ENCODE data around the gene ARHGAP33. TPM values are rescaled to one million over a fixed set of nuclear protein-coding genes. Genes with fewer than 3 reads are reported as not detected.

The ARHGAP33 gene
- total and polyA plus RNA-seq, 5 donors from 2014 or later = 0.40 to 46.7 TPM; not detected in 3

GRCh38 chr19:35741203-35741515 lies 34.2 kb upstream of the ARHGAP33 start:
- H3K36me3 Mint-ChIP-seq = peaks cover 8% of the 10 kb centered on the region

GRCh38 chr19:35742121-35742724 lies 33.1 kb upstream of the ARHGAP33 start, which contains the start of gene IGFLR1:
IGFLR1 (minus strand) TSS chr19:35742452; CDS start chr19:35741180, 1,272 bp downstream.
- Mint-ChIP-seq H3K36me3 (peaks cover 8% of the 10 kb centered on the region), H3K4me3 (peak within 1 kb of the TSS; percentile 91 to 100 (median 94)), H3K9me3 (no peaks in the 10 kb centered on the region), H3K27me3 (peaks cover 12% of the 10 kb centered on the region), H3K4me1 (peaks cover 0 to 69% (median 38%) of the 10 kb centered on the region in 4 donors), H3K27ac (peak within 1 kb of the TSS; percentile 99 to 100 (median 100))
- Histone ChIP-seq H3K4me1 (ENCODE audit: control insufficient read depth, insufficient read depth, low read length, poor library complexity, severe bottlenecking) (peaks cover 75% of the 10 kb centered on the region), H3K27me3 (ENCODE audit: control insufficient read depth, insufficient read depth, low read length) (no peaks in the 10 kb centered on the region), H3K9me3 (ENCODE audit: control insufficient read depth in 2 of 2, low read length in 2 of 2) (no peaks in the 10 kb centered on the region), H3K27ac (ENCODE audit: insufficient read depth, low read length, poor library complexity, severe bottlenecking) (peak within 1 kb of the TSS; percentile 100), H3K4me3 (ENCODE audit: low read depth, low read length) (peak within 1 kb of the TSS; percentile 90), H3K36me3 (ENCODE audit: control insufficient read depth, insufficient read depth, low read length) (peaks cover 13% of the 10 kb centered on the region)
- DNase-seq (peak; percentile 46 to 87 (median 72)), ATAC-seq (ENCODE audit: low read depth in 2 of 2) (no peak)

More at GRCh38 chr19:35741203-35741515, 34.2 kb upstream of the ARHGAP33 start:
- Histone ChIP-seq H3K4me1 (ENCODE audit: control insufficient read depth, insufficient read depth, low read length, poor library complexity, severe bottlenecking) (peaks cover 77% of the 10 kb centered on the region), H3K9me3 (ENCODE audit: control insufficient read depth in 2 of 2, low read length in 2 of 2) (no peaks in the 10 kb centered on the region), H3K27ac (ENCODE audit: insufficient read depth, low read length, poor library complexity, severe bottlenecking) (peak overlapping the region; percentile 100), H3K4me3 (ENCODE audit: low read depth, low read length) (peak overlapping the region; percentile 90), H3K27me3 (ENCODE audit: control insufficient read depth, insufficient read depth, low read length) (no peaks in the 10 kb centered on the region), H3K36me3 (ENCODE audit: control insufficient read depth, insufficient read depth, low read length) (peaks cover 24% of the 10 kb centered on the region)
- peaks cover 12% of the 10 kb centered on the region for H3K27me3 Mint-ChIP-seq
- ATAC-seq (ENCODE audit: low read depth in 2 of 2) (no peak), DNase-seq (no peak)
- H3K4me1 Mint-ChIP-seq = peaks cover 0 to 72% (median 40%) of the 10 kb centered on the region in 4 donors
- no peaks in the 10 kb centered on the region for H3K9me3 Mint-ChIP-seq
- peak overlapping the region; percentile 94 to 100 (median 97) for H3K27ac Mint-ChIP-seq
- peak overlapping the region; percentile 91 to 100 (median 96) for H3K4me3 Mint-ChIP-seq

- Histone ChIP-seq H3K9me3 (ENCODE audit: control insufficient read depth in 2 of 2, low read length in 2 of 2) (no peaks in the 10 kb centered on the region), H3K36me3 (ENCODE audit: control insufficient read depth, insufficient read depth, low read length) (peaks cover under 1% of the 10 kb centered on the region), H3K4me1 (ENCODE audit: control insufficient read depth, insufficient read depth, low read length, poor library complexity, severe bottlenecking) (peaks cover 74% of the 10 kb centered on the region), H3K27ac (ENCODE audit: insufficient read depth, low read length, poor library complexity, severe bottlenecking) (peak overlapping the region; percentile 100), H3K4me3 (ENCODE audit: low read depth, low read length) (peak overlapping the region; percentile 88), H3K27me3 (ENCODE audit: control insufficient read depth, insufficient read depth, low read length) (no peaks in the 10 kb centered on the region)
- ATAC-seq (ENCODE audit: low read depth in 2 of 2) (no peak), DNase-seq (no peak)
- H3K4me1 Mint-ChIP-seq = peaks cover 5 to 69% (median 41%) of the 10 kb centered on the region in 4 donors
- H3K36me3 Mint-ChIP-seq = peaks cover 9% of the 10 kb centered on the region
- peaks cover 12% of the 10 kb centered on the region for H3K27me3 Mint-ChIP-seq
- peak overlapping the region; percentile 100 for H3K27ac Mint-ChIP-seq
- H3K4me3 Mint-ChIP-seq = peak overlapping the region; percentile 90 to 98 (median 94)
- H3K9me3 Mint-ChIP-seq = no peaks in the 10 kb centered on the region
Measured at GRCh38 chr19:35743640-35744429, 31.5 kb upstream of the ARHGAP33 start.

- peak overlapping the region; percentile 90 to 98 (median 94) for H3K4me3 Mint-ChIP-seq
- ATAC-seq (ENCODE audit: low read depth in 2 of 2) = peak; percentile 52 to 54
- H3K27ac Mint-ChIP-seq = peak overlapping the region; percentile 99 to 100 (median 100)
- H3K27ac ChIP-seq (ENCODE audit: insufficient read depth, low read length, poor library complexity, severe bottlenecking) = peak overlapping the region; percentile 100
- peak; percentile 91 to 97 (median 96) for DNase-seq
- peaks cover 12% of the 10 kb centered on the region for H3K27me3 Mint-ChIP-seq
- peak overlapping the region; percentile 88 for H3K4me3 ChIP-seq (ENCODE audit: low read depth, low read length)
- peaks cover 5 to 69% (median 37%) of the 10 kb centered on the region in 4 donors for H3K4me1 Mint-ChIP-seq
- H3K36me3 Mint-ChIP-seq = peaks cover 9% of the 10 kb centered on the region
- H3K27me3 ChIP-seq (ENCODE audit: control insufficient read depth, insufficient read depth, low read length) = no peaks in the 10 kb centered on the region
- H3K9me3 Mint-ChIP-seq = no peaks in the 10 kb centered on the region
- peaks cover 73% of the 10 kb centered on the region for H3K4me1 ChIP-seq (ENCODE audit: control insufficient read depth, insufficient read depth, low read length, poor library complexity, severe bottlenecking)
- no peaks in the 10 kb centered on the region for H3K9me3 ChIP-seq (ENCODE audit: control insufficient read depth in 2 of 2, low read length in 2 of 2)
- no peaks in the 10 kb centered on the region for H3K36me3 ChIP-seq (ENCODE audit: control insufficient read depth, insufficient read depth, low read length)
Measured at GRCh38 chr19:35744430-35745327, 30.7 kb upstream of the ARHGAP33 start.

- peak within 1 kb of the TSS; percentile 99 to 100 (median 100) for H3K27ac Mint-ChIP-seq
- ATAC-seq (ENCODE audit: low read depth in 2 of 2) (peak; percentile 59), DNase-seq (peak; percentile 97 to 100 (median 98))
- H3K4me3 Mint-ChIP-seq = peak within 1 kb of the TSS; percentile 90 to 98 (median 94)
- H3K36me3 ChIP-seq (ENCODE audit: control insufficient read depth, insufficient read depth, low read length) = no peaks in the 10 kb centered on the region
- H3K4me1 Mint-ChIP-seq = peaks cover 5 to 69% (median 35%) of the 10 kb centered on the region in 4 donors
- H3K4me3 ChIP-seq (ENCODE audit: low read depth, low read length) = peak within 1 kb of the TSS; percentile 88
- peaks cover 12% of the 10 kb centered on the region for H3K27me3 Mint-ChIP-seq
- H3K27me3 ChIP-seq (ENCODE audit: control insufficient read depth, insufficient read depth, low read length) = no peaks in the 10 kb centered on the region
- H3K27ac ChIP-seq (ENCODE audit: insufficient read depth, low read length, poor library complexity, severe bottlenecking) = peak within 1 kb of the TSS; percentile 100
- no peaks in the 10 kb centered on the region for H3K9me3 ChIP-seq (ENCODE audit: control insufficient read depth in 2 of 2, low read length in 2 of 2)
- H3K9me3 Mint-ChIP-seq = no peaks in the 10 kb centered on the region
- peaks cover 66% of the 10 kb centered on the region for H3K4me1 ChIP-seq (ENCODE audit: control insufficient read depth, insufficient read depth, low read length, poor library complexity, severe bottlenecking)
- peaks cover 9% of the 10 kb centered on the region for H3K36me3 Mint-ChIP-seq
Measured at GRCh38 chr19:35745328-35746086, 29.9 kb upstream of the ARHGAP33 start, which contains the start of the genes PSENEN and U2AF1L4. PSENEN (plus strand) TSS chr19:35745651; CDS start chr19:35745931, 280 bp downstream. U2AF1L4 (minus strand) TSS chr19:35745418; CDS start chr19:35745391, 27 bp downstream.

GRCh38 chr19:35746087-35746462 lies 29.3 kb upstream of the ARHGAP33 start:
- DNase-seq = no peak
- Histone ChIP-seq H3K4me1 (ENCODE audit: control insufficient read depth, insufficient read depth, low read length, poor library complexity, severe bottlenecking) (peaks cover 61% of the 10 kb centered on the region), H3K27me3 (ENCODE audit: control insufficient read depth, insufficient read depth, low read length) (no peaks in the 10 kb centered on the region), H3K36me3 (ENCODE audit: control insufficient read depth, insufficient read depth, low read length) (no peaks in the 10 kb centered on the region), H3K9me3 (ENCODE audit: control insufficient read depth in 2 of 2, low read length in 2 of 2) (no peaks in the 10 kb centered on the region), H3K27ac (ENCODE audit: insufficient read depth, low read length, poor library complexity, severe bottlenecking) (peak overlapping the region; percentile 100), H3K4me3 (ENCODE audit: low read depth, low read length) (peak overlapping the region; percentile 88)
- H3K4me1 Mint-ChIP-seq = peaks cover 5 to 64% (median 32%) of the 10 kb centered on the region in 4 donors
- peaks cover 9% of the 10 kb centered on the region for H3K36me3 Mint-ChIP-seq
- H3K27me3 Mint-ChIP-seq = peaks cover 12% of the 10 kb centered on the region
- ATAC-seq (ENCODE audit: low read depth in 2 of 2) = no peak
- H3K27ac Mint-ChIP-seq = peak overlapping the region in 2 of 3 donors; percentile 100
- no peaks in the 10 kb centered on the region for H3K9me3 Mint-ChIP-seq
- H3K4me3 Mint-ChIP-seq = peak overlapping the region; percentile 90 to 98 (median 94)

Measured in CD4-positive, CD25-positive, alpha-beta regulatory T cell (primary cell).